ENCODE results near the gene ZFAND6. TPM values are rescaled to one million over a fixed set of nuclear protein-coding genes. Genes with fewer than 3 reads are reported as not detected.

Gene ZFAND6
- total RNA-seq, 1 experiment from 2014 or later, result 89.7 TPM

- Histone ChIP-seq H3K4me2 (ENCODE audit: insufficient read depth, insufficient read length, low read length) (no peak overlapping the region), H4K5ac (ENCODE audit: insufficient read length, low read depth, low read length) (no peak overlapping the region), H3K23me2 (ENCODE audit: insufficient read length, low read depth, low read length, poor library complexity, severe bottlenecking) (no peaks in the 10 kb centered on the region), H3K18ac (ENCODE audit: insufficient read length, low read depth, low read length) (no peak overlapping the region), H2BK15ac (ENCODE audit: low read depth, low read length) (no peak overlapping the region), H3K23ac (ENCODE audit: insufficient read length, low read depth, low read length) (no peak overlapping the region), H3T11ph (ENCODE audit: low read length) (no peak overlapping the region), H4K20me1 (ENCODE audit: control insufficient read depth, insufficient read depth, insufficient read length) (no peaks in the 10 kb centered on the region), H3K79me1 (ENCODE audit: insufficient read depth, low read depth, low read length, poor library complexity, severe bottlenecking) (peaks cover 2% of the 10 kb centered on the region), H3K14ac (ENCODE audit: insufficient read depth, low read length) (no peak overlapping the region), H3K9me3 (ENCODE audit: control insufficient read depth, low read depth, low read length) (no peaks in the 10 kb centered on the region), H2BK5ac (ENCODE audit: insufficient read length, low read length) (no peak overlapping the region), H2BK120ac (ENCODE audit: low read depth, low read length, poor library complexity, severe bottlenecking) (no peak overlapping the region), H3K79me2 (ENCODE audit: insufficient read depth, low read length) (peaks cover 21% of the 10 kb centered on the region; the same call in 1 of the 2 replicates), H4K8ac (replicated peaks; ENCODE audit: insufficient read length, low read depth, low read length) (no peak overlapping the region), H3K9ac (ENCODE audit: extremely low read depth, insufficient read length, low read length) (no peak overlapping the region), H3K27me3 (ENCODE audit: insufficient read depth, low read length) (no peaks in the 10 kb centered on the region), H2BK12ac (ENCODE audit: insufficient read length, low read depth, low read length) (no peak overlapping the region), H3K4me1 (ENCODE audit: insufficient read depth, low read length) (no peaks in the 10 kb centered on the region), H2BK20ac (ENCODE audit: low read depth, low read length, poor library complexity, severe bottlenecking) (no peak overlapping the region), H4K91ac (ENCODE audit: insufficient read length, low read depth, low read length) (no peak overlapping the region), H3K27ac (ENCODE audit: insufficient read length, low read depth, low read length) (no peak overlapping the region), H2AK5ac (ENCODE audit: insufficient read length, low read length) (no peak overlapping the region), H2AFZ (ENCODE audit: low read length) (no peak overlapping the region), H3K4ac (ENCODE audit: low read depth, low read length) (no peak overlapping the region), H3K56ac (ENCODE audit: insufficient read length, low read depth, low read length) (no peak overlapping the region)
- no peak for DNase-seq
- no peak for TF ChIP-seq CTCF (conservative IDR thresholded peaks at IDR 0.05)
- Mint-ChIP-seq H3K27ac (0 out of 7 replicates have a peak overlapping the region, but pooled peaks of 1 of the 3 experiments have one; percentile 1), H3K4me3 (no peak overlapping the region), H3K36me3 (ENCODE audit: insufficient read depth in 1 of 3, low read depth in 3 of 3) (peaks cover 0 to 10% (median 8%) of the 10 kb centered on the region in 3 experiments; a peak in 4 of 7 replicates), H3K9me3 (no peaks in the 10 kb centered on the region), H3K27me3 (ENCODE audit: low read depth) (no peaks in the 10 kb centered on the region), H3K4me1 (peaks cover 9 to 15% of the 10 kb centered on the region in 2 experiments)
- no CpG with 5 or more reads among the region's 1 CpG for WGBS (ENCODE audit: extremely low coverage, insufficient read length, low lambda C conversion rate)
Observed at GRCh38 chr15:80090041-80090440, 30.6 kb downstream of the ZFAND6 start.

Measured in H9 (cell line).